Measurements from ENCODE around the gene RSBN1.

DNA sequence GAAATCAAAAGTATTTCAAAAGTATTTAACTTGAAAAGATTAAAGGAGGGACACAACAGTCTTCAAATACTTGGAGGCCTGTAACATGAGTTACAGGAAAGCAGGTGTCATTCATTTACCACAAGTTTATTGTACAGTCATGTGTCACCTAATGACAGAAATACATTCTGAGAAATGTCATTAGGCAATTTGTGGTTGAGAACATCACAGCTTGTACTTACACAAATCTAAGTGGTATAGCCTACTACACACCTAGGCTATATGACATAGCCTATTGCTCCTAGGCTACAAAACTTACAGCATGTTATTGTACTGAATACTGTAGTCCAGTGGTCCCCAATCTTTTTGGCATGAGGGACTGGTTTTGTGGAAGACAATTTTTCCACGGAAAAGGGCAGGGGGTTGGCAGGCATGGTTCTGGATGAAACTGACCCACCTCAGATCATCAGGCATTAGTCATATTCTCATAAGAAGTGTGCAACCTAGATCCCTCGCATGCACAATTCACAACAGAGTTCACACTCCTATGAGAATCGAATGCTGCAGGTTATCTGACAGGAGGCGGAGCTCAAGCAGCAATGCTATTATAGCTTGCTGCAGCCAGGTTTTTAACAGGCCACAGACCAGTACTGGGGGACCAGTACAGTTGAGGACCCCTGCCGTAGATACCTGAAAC is 28.0 kb downstream of the RSBN1 start:
- no peak for TF ChIP-seq FOXA1 (IDR thresholded peaks at IDR 0.05)
- TF ChIP-seq TARDBP (IDR thresholded peaks at IDR 0.05) = no peak
- no peak for TF ChIP-seq CTBP1 (IDR thresholded peaks at IDR 0.05; ENCODE audit: borderline replicate concordance)
- TF ChIP-seq NFRKB (IDR thresholded peaks at IDR 0.05) = no peak
- TF ChIP-seq SP1 (IDR thresholded peaks at IDR 0.05) = no peak
- TF ChIP-seq FOXM1 (IDR thresholded peaks at IDR 0.05; ENCODE audit: borderline replicate concordance) = no peak
- TF ChIP-seq BHLHE40 (IDR thresholded peaks at IDR 0.05; ENCODE audit: borderline replicate concordance) = no peak
- TF ChIP-seq FOXK2 (IDR thresholded peaks at IDR 0.05) = no peak
- TF ChIP-seq SUZ12 (IDR thresholded peaks at IDR 0.05) = no peak
- TF ChIP-seq L3MBTL2 (conservative IDR thresholded peaks at IDR 0.05) = no peak
